KBM-7 (cell line): ENCODE data around the gene AFF1.
A peak's percentile ranks its signal among the peaks of the same experiment; 100 is the strongest.

Source experiments
- DNase-seq: peaks from one replicate; pipeline ENCODE4 v3.0.0-alpha.2; 2015
- in situ Hi-C: fragments of 300-500 bp; cut with MboI; formaldehyde crosslinking; loops from 2 replicates; pipeline ENCODE4 v1.14.3; 2020; ENCODE audit warnings: low sequenced_read_pairs, low pct_unique_long_range_greater_than_20kb, mixed read lengths

AFF1 gene

DNA sequence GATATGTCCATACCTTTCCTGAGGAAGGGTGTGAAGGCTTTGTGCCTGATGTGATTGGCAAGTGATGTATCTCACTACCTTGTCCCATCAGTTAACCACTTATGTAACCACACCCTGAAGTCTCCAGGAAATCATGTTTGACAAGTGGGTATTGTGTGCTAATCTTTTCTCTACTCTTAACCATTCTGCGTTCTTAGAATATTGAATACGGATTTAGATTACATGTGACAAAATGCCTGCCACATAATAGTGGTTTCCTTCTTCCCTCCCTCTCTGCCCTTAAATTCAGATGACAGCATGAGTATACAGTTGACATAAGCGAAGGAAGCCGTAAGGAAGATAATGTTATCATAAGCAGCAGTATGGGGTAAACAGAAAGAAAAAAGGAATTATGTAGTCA lies 177.3 kb downstream of the AFF1 start:
- DNase-seq, result no peak
- in situ Hi-C loops, result no loop called here

DNA sequence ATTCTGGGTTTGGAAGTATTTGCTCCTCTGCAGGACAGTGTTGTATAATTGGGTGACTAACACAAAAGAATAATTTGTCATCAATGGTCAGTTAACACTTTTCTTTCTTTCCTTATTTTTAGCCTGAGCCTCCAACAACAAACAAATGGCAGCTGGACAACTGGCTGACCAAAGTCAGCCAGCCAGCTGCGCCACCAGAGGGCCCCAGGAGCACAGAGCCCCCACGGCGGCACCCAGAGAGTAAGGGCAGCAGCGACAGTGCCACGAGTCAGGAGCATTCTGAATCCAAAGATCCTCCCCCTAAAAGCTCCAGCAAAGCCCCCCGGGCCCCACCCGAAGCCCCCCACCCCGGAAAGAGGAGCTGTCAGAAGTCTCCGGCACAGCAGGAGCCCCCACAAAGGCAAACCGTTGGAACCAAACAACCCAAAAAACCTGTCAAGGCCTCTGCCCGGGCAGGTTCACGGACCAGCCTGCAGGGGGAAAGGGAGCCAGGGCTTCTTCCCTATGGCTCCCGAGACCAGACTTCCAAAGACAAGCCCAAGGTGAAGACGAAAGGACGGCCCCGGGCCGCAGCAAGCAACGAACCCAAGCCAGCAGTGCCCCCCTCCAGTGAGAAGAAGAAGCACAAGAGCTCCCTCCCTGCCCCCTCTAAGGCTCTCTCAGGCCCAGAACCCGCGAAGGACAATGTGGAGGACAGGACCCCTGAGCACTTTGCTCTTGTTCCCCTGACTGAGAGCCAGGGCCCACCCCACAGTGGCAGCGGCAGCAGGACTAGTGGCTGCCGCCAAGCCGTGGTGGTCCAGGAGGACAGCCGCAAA lies 179.6 kb downstream of the AFF1 start:
- in situ Hi-C loops, result no loop called here
- no peak for DNase-seq

DNA sequence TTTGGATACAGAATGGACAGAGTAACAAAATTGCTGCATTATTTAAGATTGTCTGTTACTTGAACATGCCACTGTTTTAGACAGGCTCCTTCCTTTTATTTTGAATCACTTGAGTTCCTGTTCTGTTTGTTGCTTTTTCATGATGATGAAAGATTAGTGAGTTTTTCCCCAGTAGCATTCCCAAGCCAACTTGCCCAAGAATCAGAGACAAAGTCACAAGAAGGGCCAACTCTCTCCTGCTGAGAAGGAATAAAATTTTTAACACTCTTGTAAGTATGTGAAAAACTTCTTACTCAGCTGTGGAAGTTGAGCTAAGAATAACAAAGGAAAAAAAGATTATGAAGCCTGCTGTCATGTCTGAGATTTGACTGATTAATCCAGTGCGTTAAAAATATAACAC lies 181.4 kb downstream of the AFF1 start:
- in situ Hi-C loops, result no loop called here
- no peak for DNase-seq

DNA sequence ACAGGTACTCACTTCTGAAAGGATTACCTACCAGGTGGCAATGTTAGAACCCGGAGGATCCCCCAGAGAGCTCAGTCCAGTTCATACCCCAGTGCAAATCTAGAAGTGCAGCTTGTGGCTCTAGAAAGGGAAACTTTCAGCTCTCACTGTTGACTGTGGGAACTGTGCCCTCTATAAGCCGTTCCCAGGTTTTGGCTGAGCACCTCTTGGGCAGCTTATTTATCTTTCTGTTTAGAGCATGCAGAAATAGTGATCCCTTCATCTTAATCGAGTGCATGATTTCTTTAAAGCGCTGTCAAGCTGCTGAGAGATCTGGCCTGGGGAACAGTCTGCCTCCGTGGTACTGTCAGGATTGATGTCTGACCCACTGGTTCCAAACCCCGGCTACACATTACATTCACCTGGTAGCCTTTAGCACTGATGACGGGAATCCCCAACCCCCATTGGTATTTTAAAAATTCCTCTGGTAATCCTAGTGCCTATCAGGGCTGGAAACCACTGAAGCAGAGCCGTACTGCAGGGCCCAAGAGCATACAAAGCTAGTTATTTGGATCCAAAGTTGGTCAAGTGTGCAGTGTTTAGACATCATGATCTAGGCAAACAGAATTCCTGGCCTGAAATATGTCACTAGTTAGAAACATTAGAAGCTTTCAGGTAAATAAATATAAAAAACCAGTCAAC lies 182.4 kb downstream of the AFF1 start:
- no peak for DNase-seq
- in situ Hi-C loops, result no loop called here

DNA sequence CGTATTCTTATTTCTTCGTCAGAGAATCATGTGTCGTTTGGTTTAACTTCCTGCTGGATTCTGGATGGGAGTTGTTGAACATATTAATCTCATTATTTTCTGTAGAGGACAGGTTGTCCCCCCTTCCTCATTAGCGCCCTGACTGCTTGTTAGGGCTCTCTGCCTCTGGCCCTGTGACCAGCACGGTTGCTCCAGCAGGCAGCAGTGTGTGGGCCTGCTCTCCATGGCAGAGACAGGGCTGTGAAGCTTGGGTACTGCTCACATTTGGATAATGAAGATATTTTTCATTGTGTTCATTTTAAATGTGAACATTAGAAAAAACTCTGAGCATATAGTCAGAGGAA lies 182.9 kb downstream of the AFF1 start:
- no peak for DNase-seq
- in situ Hi-C loops, result no loop called here

DNA sequence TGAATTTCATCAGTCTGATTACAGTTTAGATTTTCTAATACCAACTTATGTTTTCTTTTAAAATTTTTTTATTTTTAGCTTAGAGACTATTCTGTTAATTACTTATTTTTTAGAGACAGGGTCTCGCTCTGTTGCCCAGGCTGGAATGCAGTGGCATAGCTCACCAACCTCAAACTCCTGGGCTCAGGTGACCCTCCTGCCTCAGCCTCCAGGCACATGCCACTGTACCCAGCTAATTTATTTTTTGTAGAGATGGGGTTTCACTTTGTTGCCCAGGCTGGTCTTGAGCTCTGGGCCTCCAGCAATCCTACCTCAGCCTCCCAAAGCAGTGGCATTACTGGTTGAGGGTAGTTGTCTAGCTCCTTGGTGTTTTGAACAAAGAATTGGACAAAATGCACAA lies 183.6 kb downstream of the AFF1 start:
- no peak for DNase-seq
- in situ Hi-C loops, result no loop called here

DNA sequence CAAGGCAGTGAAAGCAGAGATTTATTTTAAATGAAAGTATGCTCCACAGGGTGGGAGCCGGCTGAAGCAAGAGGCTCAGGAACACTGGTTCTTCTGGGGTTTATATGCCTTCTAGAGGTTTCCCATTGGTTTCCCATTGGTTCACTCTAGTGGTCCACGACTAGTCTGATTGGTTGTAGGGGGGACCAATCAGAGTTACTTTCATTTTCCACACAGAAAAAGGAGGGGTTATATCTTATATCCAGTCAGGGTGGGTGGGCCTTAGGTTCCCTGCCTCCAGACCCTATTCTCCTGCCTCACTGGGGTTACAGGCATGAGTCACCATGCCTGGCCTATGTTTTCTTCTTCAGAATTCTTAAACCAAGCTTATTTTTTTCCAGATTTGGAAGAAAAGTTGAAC lies 184.0 kb downstream of the AFF1 start:
- in situ Hi-C loops, result no loop called here
- peak; percentile 7 for DNase-seq

DNA sequence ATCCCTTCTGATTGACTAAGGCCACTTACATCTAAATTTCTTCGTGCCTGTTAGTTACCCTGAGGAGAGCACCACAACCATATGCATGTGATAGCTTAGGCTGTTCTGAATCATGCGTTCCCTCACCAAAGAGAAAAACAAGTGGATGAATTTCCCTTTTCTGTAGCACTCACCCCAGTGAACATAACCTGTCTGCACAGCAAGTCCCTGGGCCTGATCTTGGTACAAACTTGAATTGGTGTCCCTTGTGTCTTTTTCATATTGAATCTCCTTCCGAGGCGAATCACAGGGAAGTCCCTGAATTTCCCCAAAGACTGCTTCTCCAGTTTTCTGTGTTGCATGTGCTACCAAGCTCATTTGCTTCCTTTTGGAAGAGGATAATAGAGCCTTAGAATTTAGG lies 185.2 kb downstream of the AFF1 start:
- DNase-seq, result no peak
- in situ Hi-C loops, result no loop called here

DNA sequence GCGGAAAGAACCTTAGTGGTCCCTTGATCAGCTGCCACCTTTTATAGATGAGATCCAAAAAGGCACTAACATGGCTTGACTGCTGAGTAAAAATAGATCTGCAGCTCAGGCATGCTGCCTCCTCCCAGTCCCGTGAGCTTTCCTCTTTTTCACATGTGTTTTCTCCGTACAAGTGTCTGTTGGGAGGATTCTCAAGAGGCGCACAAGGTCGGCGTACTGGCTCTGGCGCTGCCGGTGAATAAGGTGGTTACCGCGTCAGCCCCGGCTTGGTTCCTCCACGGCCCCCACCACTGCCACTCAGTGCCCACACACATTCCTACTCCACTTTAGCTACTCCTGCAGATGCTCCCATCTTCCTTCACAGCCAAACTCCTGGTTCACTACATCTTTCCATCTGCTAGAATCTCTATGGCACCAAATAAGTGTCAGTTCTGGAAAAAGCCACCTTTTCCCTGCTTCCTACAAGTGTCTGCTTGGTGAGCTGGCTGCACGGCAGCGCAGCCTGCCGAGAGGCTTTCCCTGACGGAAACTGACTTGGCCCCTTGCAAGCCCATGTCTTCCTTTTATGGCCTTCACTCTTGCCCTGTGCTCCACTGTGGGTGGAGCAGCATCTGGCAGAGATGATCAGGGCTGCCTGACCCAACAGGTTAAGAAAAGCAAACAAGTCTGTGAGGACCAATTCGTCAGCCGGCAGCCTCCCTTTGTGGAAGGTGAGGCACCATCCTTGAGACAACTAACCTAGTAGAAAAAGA lies 185.8 kb downstream of the AFF1 start:
- in situ Hi-C loops, result no loop called here
- DNase-seq, result no peak

DNA sequence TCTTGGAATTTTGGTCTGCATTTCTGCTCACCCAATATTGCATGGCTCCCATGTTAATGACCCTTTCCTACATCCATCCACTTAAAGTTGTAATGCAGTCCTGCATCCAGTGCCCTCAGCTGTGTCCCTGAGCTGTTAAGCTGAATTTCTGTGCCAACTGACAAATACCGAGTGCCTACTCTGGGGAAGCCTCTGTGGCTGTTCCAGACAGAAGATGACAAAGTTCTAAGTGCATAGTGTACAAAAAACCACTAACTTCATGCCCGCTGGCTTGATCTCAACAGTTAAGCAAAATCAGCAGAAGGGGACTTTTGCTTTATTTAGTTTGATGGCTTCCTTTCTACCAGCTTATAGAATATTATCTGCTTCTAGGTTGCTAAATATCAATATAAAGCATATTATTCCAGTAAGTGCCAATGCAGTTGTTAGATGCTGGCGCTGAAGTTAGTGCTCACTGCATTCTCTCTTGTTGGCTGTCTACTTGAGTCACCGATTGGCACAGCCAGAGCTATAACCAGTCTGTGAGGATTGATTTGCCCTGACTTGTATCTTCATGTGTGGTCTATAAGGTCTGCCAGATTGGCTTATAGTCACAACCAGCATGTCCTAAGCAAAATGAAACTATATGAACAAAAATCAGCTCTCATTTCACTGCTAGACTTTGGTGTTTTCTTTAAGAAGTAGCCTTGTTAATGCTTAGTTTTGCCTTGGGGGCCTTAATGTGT lies 186.7 kb downstream of the AFF1 start:
- in situ Hi-C loops, result no loop called here
- no peak for DNase-seq

DNA sequence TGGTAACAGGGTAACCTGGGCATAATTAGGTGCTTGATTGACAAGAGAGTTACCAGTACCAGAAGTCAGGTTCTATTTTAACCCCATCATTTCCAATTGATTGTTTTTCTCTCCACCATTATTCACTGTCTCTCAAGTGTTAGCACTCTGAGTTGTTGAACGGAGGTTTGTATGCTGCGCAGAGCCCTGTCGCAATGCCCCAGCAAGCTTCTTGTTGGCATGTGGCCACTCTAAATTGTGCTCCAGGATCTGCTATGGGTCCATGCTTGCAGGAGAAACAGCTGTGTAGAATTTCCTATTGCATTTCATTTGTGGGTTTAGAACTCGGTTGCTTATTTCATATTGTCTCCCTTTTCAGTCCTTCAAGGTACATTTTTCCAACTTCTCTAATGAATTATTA lies 187.4 kb downstream of the AFF1 start:
- in situ Hi-C loops, result no loop called here
- DNase-seq, result no peak

DNA sequence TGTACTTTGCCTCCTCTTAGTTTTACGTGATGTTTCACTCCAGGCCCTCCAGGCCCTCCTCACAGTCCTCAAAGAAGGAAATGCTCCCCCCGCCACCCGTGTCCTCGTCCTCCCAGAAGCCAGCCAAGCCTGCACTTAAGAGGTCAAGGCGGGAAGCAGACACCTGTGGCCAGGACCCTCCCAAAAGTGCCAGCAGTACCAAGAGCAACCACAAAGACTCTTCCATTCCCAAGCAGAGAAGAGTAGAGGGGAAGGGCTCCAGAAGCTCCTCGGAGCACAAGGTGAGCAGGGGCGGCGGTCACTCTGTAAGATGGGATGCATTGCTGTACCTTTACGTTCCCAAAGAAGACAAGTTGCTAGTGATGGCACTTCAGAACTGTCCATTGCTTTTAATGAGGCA lies 191.2 kb downstream of the AFF1 start:
- DNase-seq, result no peak
- in situ Hi-C loops, result no loop called here

DNA sequence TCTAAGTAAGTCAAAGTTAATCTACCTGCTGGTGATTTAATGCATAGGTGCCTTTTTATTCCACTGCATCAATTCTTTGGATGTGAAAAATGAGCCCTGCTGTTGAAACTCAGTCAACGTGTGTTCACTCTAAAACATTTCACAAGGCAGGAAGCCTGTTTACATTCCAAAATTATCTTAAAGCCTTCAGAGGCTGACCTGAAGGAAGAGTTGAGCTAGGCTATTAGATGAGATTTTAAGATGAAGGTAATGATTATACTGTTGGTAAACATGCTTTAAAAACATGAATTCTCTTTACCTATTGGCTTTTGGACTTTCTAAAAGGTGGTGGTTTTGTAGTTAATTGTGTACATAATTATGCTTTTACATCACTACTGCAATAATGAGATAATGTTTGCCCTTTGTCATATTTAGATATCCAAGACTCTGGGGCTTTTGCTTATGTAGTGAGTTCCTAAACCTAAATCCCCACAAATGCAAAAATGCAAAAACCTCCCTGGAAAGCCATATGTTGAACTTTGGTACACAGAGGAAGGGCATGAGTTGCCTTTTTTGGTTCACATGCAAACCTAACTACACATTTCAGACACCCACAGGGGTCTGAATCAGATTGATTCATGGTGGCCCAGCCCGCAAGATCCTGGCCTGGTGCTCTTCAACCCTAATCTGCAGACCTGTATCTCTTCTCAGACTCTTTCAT lies 193.3 kb downstream of the AFF1 start:
- in situ Hi-C loops, result no loop called here
- no peak for DNase-seq

DNA sequence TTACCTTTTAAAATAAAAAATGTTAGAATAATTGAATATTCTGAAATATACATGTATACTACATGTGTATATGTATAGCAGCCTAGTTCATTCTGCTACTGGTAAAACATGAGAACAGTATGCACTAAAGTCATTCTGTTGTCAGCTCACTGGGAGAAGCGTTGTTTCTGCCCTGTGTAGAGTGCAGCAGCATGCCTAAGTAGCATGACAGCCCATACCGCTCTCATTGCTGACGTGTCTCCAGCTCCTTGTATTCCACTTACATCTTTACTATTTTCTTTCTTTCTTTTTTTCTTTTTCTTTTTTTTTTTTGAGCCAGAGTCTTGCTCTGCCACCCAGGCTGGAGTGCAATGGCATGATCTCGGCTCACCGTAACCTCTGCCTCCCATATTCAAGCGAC lies 194.9 kb downstream of the AFF1 start:
- in situ Hi-C loops, result no loop called here
- DNase-seq, result no peak

DNA sequence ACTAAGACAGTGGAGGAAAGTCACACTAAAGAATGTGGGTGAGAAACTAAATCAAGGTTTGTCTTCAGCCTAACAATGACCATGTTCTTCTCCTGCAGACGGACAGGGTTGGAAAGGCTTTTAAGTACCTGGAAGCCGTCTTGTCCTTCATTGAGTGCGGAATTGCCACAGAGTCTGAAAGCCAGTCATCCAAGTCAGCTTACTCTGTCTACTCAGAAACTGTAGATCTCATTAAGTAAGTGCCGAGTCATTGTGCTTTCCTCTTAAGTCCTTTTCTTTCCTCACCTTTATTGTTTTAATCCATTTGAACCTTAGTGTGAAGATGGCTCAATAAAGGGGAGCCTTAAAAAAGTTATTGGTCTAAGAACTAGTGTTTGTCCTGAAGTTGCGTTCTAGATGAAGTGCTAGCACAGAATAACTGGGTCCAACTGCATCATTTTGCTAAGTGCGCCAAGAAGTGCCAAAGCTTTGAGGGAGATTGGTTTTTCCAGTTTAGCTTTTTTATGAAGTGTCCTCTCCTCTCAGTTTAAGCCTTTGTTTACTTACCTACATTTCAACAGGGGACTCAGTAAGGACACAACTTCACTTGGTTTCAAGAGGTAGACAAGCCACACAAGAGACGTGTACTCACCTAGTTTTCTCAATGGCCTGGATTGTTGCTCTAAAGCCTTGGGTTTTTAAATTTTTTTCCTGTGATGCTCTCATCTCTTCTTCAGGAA lies 196.3 kb downstream of the AFF1 start:
- in situ Hi-C loops, result no loop called here
- no peak for DNase-seq

DNA sequence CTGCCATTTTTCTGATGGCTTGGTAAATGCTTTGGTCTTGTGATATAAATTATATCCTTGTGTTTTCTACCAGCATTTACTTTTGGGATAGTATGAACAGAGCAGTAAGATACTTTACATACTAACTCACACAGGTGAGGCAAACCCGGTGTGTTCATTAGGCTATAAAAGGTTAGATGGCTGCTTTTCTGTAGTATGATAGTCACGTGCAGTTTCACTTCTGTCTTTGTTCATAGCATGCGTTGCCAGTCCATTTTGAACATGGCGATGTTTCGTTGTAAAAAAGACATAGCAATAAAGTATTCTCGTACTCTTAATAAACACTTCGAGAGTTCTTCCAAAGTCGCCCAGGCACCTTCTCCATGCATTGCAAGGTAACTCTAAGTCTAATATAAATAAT lies 197.2 kb downstream of the AFF1 start:
- in situ Hi-C loops, result no loop called here
- DNase-seq, result no peak

DNA sequence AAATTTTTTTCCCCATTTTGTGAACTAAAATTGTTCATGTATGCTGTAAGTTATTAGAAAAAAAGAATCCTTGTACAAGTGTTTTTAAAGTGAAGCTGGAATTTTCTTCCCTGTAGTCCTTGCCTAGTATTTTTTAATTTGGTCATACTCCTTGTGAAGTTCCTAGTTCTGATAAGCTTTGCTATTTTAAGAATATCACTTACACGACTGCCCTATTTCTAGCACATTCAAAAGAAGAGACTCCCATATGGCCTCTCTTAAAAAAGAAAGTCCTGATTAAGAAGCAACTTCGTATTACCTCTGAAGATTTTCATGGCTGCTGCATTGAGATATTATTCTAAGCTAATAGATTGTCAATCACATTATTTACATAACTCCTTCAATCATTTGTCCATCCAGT lies 198.4 kb downstream of the AFF1 start:
- in situ Hi-C loops, result no loop called here
- DNase-seq, result no peak

DNA sequence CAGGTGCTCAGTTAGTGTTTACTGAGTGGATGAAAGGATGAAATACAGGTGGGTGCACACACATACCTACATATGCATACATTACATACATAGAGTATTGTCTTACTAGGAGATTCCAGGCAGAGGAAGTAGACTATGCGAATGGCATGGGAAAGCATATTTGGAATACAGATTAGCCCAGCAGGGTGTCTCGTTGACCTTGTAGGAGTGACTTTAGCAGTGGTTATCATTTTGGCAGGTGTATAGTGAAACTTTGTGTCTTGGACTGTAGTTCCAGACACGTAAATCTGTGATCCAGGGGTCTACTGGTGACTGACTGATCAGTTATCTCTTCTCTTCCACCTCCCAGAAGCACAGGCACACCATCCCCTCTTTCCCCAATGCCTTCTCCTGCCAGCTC lies 199.3 kb downstream of the AFF1 start:
- DNase-seq, result no peak
- in situ Hi-C loops, result no loop called here

DNA sequence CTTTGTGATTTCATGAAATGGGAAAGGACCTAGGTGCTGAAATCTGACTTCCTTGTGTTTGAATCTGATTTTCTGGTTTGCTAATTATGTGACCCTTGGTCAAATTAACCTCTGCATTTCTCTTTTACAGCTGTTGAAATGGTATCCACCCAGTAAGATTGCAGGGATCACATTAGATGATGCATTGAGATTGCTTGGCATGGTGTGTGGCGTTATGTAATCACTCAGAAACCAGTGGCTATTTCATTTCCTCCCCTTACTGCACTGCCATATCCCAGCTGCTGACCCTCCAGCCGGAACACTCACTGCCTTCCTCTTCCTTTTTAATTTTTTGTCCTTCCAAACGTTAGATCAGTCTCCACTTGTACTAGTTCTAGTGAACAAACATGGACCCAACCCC lies 206.6 kb downstream of the AFF1 start:
- DNase-seq, result no peak
- in situ Hi-C loops, result no loop called here
